ENCODE data around the gene IQSEC2.
A peak's percentile ranks its signal among the peaks of the same experiment; 100 is the strongest.

The IQSEC2 gene

DNA sequence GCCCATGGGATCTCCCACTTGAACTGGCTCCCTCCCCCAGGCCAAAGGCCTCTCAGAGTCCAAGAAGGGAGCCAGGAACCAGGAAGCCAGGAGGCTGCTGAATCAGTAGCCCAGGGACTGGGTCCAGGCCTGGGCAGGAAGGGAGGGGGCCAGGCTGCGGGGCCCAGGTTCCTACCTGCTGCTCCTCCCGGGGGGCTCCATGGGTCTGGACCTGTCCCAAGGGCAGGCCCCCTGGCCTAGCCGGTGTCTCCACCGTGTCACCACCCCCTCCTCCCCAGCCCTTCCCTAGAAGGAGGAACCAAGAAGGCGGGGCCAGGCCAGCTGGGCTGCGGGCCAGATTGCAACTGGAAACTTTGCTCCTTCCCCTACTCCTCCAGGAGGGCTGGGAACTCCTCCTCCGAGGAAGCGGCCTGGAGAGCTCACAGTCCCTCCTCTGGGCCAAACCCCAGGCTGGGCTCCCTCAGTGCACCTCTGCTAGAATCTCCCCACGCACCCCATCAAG lies at the start of gene IQSEC2:
Gene IQSEC2 (minus strand): TSS at position 264 of the 502 bp plus-strand sequence.
- DNase-seq, result peak; percentile 21 to 78

GRCh38 chrX:53330331-53330730 lies 48.9 kb upstream of the IQSEC2 start:
- no peak for DNase-seq

DNA sequence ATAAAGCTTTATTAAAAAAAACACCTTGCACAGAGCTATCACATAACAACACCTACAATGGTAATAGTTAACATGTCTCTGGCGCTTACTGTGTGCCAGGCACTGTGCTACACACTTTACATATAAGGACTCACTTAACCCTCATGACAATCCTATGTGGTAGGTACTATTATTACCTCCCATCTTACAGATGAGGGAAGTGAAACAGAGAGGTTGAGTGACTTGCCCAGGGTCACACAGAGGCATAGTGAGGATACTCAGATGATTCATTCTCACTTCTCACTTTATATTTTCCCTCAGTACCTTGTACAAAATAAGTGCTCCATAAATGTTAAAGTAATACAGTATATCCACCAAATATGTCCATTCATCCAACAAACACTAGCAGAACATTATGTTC lies 43.4 kb upstream of the IQSEC2 start:
- no peak for DNase-seq

DNA sequence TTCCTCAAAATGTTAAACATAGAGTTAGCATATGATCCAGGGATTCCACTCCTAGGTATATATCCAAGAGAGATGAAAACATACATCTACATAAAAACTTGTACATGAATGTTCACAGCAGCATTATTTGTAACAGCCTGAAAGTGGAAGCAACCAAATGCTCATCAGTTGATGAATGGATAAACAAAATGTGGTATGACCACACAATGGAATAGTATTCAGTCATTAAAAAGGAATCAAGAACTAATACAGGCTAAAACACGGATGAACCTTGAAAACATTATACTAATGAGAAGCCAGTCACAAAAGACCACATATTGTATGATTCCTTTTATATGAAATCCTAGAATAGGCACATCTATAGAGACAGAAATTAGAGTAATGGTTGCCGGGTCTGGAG lies 42.7 kb upstream of the IQSEC2 start:
- DNase-seq, result no peak

DNA sequence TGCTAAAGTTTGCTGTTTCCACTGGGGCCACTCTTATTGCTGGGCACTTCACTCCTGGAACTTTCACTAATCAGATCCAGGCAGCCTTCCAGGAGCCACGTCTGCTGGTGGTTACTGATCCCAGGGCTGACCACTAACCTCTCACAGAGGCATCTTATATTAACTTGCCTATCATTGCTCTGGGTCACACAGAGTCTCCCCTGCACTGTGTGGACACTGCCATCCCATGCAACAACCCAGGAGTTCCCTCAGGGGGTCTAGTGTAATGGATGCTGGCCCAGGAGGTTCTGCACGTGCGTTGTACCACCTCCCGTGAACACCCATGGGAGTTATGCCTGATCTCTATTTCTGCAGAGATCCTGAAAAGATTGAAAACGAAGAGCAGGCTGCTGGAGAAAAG lies 41.8 kb upstream of the IQSEC2 start:
- DNase-seq, result no peak

- no peak for DNase-seq
These were observed 40.6 kb upstream of the IQSEC2 start for GRCh38 chrX:53321943-53322497.

GRCh38 chrX:53321230-53321942 lies 40.0 kb upstream of the IQSEC2 start:
- no peak for DNase-seq

DNA sequence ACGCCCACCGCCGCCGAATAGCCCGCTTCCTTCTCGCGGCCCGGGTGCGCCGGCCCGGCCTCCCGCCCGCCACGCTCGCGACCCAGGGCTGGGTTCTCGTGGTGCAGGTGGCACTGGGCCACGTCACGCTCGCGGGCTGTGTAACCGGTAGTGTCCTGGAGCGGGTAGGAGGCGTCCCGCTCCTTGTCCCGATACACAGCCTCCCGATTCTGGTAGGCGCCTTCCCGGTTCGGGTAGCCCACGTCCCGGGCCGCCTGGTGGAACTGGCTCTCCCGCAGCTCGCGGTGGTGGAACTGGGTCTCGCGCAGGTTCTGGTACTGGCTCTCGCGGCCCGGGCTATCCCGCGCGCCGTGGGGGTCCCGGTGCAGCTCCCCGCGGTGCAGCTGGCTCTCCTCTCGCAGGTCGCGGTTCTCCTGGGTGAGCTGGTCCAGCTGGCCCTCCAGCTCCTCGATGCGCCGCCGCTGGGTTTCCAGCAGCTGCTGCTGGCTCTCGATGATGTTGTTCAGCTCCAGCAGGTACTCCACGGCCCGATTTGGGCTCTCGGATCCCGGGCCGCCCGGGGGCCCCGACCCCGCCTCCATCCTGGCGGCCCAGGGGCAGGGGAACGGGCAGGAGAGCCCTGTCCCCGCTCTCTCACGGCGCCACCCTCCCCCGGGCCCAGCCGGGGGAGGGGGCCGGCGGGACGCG lies 39.3 kb upstream of the IQSEC2 start:
- no peak for DNase-seq

GRCh38 chrX:53319614-53320542 lies 38.5 kb upstream of the IQSEC2 start:
- no peak for DNase-seq

GRCh38 chrX:53318766-53319353 lies 37.5 kb upstream of the IQSEC2 start:
- DNase-seq, result peak in 1 of 2 experiments; percentile 22

GRCh38 chrX:53317365-53318069 lies 36.1 kb upstream of the IQSEC2 start:
- DNase-seq, result peak; percentile 20 to 50

DNA sequence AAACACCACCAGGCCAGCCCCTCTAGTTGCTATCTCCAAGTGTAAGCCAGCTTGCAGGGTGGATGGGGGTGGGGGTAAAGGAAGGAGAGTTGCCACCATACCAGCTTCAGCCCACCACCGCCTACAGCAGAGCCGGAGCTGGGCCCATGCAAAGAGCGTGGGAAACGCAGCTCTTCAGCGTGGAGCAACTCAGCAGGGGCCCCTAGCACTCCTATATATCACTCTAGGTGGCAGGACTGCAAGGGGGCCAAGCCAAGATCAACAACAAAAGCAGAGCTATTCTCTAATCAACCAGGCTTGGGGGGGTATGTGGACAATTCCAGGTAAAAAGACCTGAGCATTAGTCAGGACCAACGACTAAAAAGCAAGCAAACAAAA lies 35.5 kb upstream of the IQSEC2 start:
- DNase-seq, result no peak

- DNase-seq, result no peak
These were observed 34.9 kb upstream of the IQSEC2 start for GRCh38 chrX:53316111-53316859.

GRCh38 chrX:53313728-53314105 lies 32.3 kb upstream of the IQSEC2 start:
- no peak for DNase-seq

DNA sequence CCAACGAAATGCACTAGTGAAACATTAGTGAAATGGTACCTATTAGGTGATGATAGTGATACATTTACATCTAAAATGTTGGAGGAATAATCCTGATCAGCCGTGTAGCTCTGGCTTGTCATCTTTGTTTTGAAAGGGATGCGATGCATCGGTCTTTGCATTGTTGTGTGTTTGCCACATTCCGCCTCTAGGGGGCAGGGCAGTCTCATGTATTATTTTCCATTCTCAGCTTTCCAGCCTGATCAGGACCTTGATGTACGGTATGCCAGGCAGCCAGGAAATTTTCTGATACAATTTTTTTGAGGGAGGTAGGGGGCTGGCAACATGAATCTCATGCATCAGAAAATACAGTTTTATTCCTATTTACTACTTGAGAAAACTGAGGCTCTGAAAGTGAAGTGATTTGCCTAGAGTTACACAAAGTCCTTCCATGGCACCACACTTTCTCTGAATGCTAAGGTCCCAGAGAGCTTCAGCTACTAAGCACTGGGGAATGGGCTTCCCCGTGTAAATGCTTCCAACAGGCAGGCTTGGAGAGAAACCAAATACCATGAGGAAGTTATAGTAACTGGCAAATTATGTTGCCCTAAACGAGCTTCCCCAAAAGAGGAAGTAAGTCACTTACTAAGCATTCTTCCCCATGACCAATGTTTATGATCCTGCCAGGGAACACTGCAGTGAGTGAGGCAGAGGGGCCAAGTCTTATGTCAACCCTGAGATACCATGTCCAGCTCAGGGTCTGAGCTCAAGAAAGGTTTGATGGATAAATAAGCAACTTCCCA lies 31.8 kb upstream of the IQSEC2 start:
- peak; percentile 16 to 60 for DNase-seq

- no peak for DNase-seq
These were observed 28.5 kb upstream of the IQSEC2 start for GRCh38 chrX:53309837-53310236.

- DNase-seq, result no peak
These were observed 27.5 kb upstream of the IQSEC2 start for GRCh38 chrX:53308836-53309235.

GRCh38 chrX:53305996-53306937 lies 24.9 kb upstream of the IQSEC2 start:
- no peak for DNase-seq
